Gastroesophageal sphincter (tissue), 3 donors: ENCODE results near the gene SLC25A10.

Experiments used
- POLR2A ChIP-seq, 2 donors: fragments of 450-650 bp; IDR thresholded peaks; one replicate each; pipeline ENCODE4 v1.6.1; 2017; ENCODE audit warnings: antibody characterized with exemption in 2 of 2, mild to moderate bottlenecking in 2 of 2, moderate library complexity in 1 of 2
- POLR2AphosphoS5 ChIP-seq: sonication (generic); formaldehyde crosslinking; IDR thresholded peaks from one replicate; pipeline ENCODE4 v1.6.1; 2017; ENCODE audit warnings: antibody characterized with exemption
- TF ChIP-seq, protein P1 (sequence below), 4 experiments: fragments of 200-600 bp in 2 of 4; fragments of 450-650 bp in 2 of 4; sonication (generic) in 1 of 4; IDR thresholded peaks; one replicate each; pipeline ENCODE4 v1.5.1; 2017 to 2019; ENCODE audit warnings: antibody characterized with exemption in 4 of 4, mild to moderate bottlenecking in 2 of 4, moderate library complexity in 2 of 4

GRCh38 chr17:81706232-81706611 is 5.9 kb upstream of the SLC25A10 start:
- TF ChIP-seq, protein P1, sequence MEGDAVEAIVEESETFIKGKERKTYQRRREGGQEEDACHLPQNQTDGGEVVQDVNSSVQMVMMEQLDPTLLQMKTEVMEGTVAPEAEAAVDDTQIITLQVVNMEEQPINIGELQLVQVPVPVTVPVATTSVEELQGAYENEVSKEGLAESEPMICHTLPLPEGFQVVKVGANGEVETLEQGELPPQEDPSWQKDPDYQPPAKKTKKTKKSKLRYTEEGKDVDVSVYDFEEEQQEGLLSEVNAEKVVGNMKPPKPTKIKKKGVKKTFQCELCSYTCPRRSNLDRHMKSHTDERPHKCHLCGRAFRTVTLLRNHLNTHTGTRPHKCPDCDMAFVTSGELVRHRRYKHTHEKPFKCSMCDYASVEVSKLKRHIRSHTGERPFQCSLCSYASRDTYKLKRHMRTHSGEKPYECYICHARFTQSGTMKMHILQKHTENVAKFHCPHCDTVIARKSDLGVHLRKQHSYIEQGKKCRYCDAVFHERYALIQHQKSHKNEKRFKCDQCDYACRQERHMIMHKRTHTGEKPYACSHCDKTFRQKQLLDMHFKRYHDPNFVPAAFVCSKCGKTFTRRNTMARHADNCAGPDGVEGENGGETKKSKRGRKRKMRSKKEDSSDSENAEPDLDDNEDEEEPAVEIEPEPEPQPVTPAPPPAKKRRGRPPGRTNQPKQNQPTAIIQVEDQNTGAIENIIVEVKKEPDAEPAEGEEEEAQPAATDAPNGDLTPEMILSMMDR (IDR thresholded peaks at IDR 0.05), result no peak
- TF ChIP-seq POLR2A (IDR thresholded peaks at IDR 0.05), result no peak
- TF ChIP-seq POLR2AphosphoS5, result no peak
